AG04449 (cell line): Measurements from ENCODE around the gene MYLK2.

Source experiments
- CTCF ChIA-PET: fragments of 350-600 bp; formaldehyde crosslinking; extraction: SDS; loops from one replicate; lab custom pipeline; 2021; ENCODE audit warnings: antibody characterized with exemption; lab: Yijun Ruan, JAX
- POLR2A ChIA-PET: fragments of 400-600, 350-600 bp; formaldehyde crosslinking; extraction: SDS; loops from one replicate; lab custom pipeline; 2020; ENCODE audit warnings: antibody characterized with exemption, inconsistent platforms; lab: Yijun Ruan, JAX
- DNase-seq: peaks from one replicate; pipeline ENCODE4 v3.0.0-alpha.2; 2010; ENCODE audit warnings: low read depth, low spot score
- H3K4me3 ChIP-seq: 2 replicates; pipeline ENCODE4 v1.5.1; 2011; ENCODE audit warnings: low read depth, mild to moderate bottlenecking, control low read depth, low read length
- TF ChIP-seq, protein P1 (sequence below): IDR thresholded peaks from one replicate; pipeline ENCODE4 v1.5.1; 2011; ENCODE audit warnings: mild to moderate bottlenecking, moderate library complexity, low read length, control low read depth, inconsistent platforms; ENCODE audit not compliant: insufficient read depth; ENCODE audit errors: missing control alignments

Gene MYLK2

DNA sequence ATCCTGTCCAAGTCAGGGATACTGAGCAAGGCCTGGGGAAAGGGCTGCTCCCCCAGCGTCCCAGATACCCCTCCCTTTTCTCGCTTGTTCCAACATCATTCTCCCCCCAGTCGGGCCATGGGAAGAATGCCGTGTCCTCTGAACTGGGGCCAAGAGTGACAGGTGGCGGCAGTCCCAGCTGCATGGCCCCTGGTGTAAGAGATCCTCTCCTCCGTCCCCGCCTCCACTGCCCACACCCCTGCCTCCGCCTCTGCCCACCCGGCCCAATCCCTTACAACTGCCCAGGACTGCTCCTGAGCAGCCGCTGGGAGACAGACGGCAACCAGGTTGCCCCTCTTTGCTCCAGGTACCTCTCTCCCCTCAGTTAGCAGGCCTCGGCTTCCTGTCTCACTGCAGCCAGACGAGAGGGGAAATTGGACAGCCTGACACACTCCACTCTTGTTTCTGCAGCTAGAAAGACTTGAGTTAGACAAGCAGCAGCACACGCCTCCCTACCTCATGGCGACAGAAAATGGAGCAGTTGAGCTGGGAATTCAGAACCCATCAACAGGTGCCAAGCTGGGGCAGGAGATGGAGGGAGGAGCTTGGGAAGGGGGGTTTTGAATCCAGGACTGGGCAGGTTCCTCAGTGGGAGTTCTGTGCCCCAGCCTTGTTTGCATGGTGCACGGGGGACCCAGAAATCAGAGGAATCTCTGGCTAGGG lies at the start of gene MYLK2:
Gene MYLK2, plus strand, starts transcription at position 274 of the 702 bp plus-strand sequence. Its CDS starts 225 bp downstream, at position 499.
- no peak within 1 kb of the TSS for H3K4me3 ChIP-seq
- CTCF ChIA-PET, result interaction anchor here (0.6 to 12.9 kb wide), 11 partner anchors 13 to 855 kb away, joined by 3 to 242 read pairs (median 5); partner anchors contain the start of genes C20orf203, FOXS1 and PDRG1
- TF ChIP-seq, protein P1, sequence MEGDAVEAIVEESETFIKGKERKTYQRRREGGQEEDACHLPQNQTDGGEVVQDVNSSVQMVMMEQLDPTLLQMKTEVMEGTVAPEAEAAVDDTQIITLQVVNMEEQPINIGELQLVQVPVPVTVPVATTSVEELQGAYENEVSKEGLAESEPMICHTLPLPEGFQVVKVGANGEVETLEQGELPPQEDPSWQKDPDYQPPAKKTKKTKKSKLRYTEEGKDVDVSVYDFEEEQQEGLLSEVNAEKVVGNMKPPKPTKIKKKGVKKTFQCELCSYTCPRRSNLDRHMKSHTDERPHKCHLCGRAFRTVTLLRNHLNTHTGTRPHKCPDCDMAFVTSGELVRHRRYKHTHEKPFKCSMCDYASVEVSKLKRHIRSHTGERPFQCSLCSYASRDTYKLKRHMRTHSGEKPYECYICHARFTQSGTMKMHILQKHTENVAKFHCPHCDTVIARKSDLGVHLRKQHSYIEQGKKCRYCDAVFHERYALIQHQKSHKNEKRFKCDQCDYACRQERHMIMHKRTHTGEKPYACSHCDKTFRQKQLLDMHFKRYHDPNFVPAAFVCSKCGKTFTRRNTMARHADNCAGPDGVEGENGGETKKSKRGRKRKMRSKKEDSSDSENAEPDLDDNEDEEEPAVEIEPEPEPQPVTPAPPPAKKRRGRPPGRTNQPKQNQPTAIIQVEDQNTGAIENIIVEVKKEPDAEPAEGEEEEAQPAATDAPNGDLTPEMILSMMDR, result no peak
- POLR2A ChIA-PET, result no interaction called here
- no peak for DNase-seq

DNA sequence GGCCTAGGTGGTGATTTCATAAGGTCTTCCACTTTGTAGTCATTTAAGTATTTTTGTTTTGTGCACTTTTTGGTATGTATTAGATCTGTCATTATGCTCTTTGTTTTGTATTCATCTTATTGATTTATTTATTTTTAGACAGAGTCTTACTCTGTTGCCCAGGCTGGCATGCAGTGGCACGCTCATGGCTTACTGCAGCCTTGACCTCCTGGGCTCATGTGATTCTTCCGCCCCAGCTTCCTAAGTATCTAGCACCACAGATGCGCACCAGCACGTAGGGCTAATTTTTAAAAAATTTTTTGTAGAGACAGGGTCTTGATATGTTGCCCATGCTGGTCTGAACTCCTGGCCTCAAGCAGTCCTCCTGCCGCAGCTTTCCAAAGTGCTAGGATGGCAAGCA lies 49.5 kb upstream of the MYLK2 start:
- TF ChIP-seq, protein P1, result no peak
- POLR2A ChIA-PET, result no interaction called here
- no peak overlapping the region for H3K4me3 ChIP-seq
- CTCF ChIA-PET, result no interaction called here
- DNase-seq, result no peak

DNA sequence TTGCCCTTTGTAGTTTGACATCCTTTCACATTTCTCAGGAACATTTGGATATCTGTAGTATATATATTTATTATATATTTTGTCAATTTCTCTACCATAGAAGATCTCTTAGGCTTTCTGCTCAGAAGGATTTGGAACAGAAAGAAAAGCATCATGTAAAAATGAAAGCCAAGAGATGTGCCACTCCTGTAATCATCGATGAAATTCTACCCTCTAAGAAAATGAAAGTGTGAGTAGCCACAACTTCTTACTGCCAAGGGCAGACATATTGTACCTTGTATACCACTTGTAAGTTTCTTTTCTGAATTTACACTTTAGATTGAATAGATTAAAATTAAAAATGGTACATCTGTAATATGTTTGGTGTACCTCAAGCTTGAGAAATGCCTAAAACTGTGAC lies 48.9 kb upstream of the MYLK2 start:
- TF ChIP-seq, protein P1, result no peak
- ChIA-PET CTCF (interaction anchor here (1.4 kb wide), 1 partner anchor 157 kb away, joined by 4 read pairs; no protein-coding TSS in a partner anchor), POLR2A (no interaction called here)
- H3K4me3 ChIP-seq, result no peak overlapping the region
- DNase-seq, result no peak

DNA sequence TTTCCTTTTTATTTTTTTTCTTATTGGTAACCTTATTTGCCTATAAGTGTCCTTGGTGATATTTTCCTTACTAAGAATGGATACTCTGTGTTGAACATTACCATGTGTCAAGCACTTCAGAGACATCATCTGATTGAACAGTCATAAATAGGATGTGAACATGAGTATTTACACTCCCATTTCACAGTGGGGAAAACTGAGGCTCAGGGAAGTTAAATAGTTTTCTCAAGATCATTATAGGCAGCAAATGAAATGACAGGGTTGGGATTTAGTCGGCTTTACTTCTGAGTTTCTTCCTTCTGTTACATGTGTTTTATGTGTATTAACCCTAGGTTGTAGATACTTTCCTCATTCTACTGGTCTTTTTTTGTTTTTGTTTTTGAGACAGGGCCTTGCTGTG lies 44.7 kb upstream of the MYLK2 start:
- no peak overlapping the region for H3K4me3 ChIP-seq
- TF ChIP-seq, protein P1, result no peak
- DNase-seq, result no peak
- POLR2A ChIA-PET, result no interaction called here
- CTCF ChIA-PET, result no interaction called here

DNA sequence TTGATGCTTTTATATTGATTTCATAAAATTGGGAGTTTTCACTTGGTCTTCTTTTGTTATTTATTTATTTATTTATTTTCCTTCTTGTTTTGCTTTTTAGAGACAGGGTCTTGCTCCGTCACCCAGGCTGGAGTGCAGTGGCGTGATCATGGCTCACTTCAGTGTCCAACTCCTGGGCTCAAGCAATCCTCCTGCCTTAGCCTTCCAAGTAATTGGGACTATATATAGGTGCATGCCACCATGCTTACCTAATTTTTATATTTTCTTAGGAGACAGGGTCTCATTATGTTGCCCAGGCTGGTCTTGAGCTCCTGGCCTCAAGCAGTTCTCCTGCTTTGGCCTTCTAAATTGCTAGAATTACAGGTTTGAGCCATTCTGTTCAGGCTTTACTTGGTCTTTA lies 38.3 kb upstream of the MYLK2 start:
- no peak for DNase-seq
- POLR2A ChIA-PET, result no interaction called here
- H3K4me3 ChIP-seq, result no peak overlapping the region
- TF ChIP-seq, protein P1, result no peak
- CTCF ChIA-PET, result interaction anchor here (2.6 kb wide), 1 partner anchor 147 kb away, joined by 7 read pairs; no protein-coding TSS in a partner anchor

DNA sequence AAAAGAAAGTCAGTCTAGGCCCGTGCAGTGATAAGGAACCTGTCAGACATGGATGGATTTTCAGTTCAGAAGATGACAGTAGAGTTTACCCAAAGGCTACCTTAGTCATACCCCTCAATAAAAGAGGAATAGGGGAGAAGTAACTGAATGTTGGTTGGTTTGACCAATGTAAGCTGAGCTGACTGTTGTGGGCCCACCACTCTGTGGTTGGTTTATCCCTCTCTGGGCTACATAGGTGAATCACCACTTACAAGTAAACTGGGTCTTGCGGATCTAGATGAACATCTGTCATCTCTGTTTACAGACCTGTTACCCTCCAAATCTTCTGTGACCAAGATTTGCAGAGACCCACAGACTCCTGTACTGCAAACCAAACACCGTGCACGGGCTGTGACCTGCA lies 37.2 kb upstream of the MYLK2 start:
- no peak overlapping the region for H3K4me3 ChIP-seq
- POLR2A ChIA-PET, result no interaction called here
- DNase-seq, result no peak
- CTCF ChIA-PET, result interaction anchor here (2.6 to 3.0 kb wide), 2 partner anchors 58 to 148 kb away, joined by 7 to 10 read pairs; no protein-coding TSS in a partner anchor
- TF ChIP-seq, protein P1, result no peak
